ENCODE data around the gene PRAC2.

GRCh38 chr17:48730240-48730550 lies 7.2 kb downstream of the PRAC2 start:
- TF ChIP-seq POLR2AphosphoS5 (IDR thresholded peaks at IDR 0.05; ENCODE audit: low read depth, low read length), result no peak
- no peak for TF ChIP-seq TAF1 (IDR thresholded peaks at IDR 0.05; ENCODE audit: borderline replicate concordance, insufficient read depth, low read length)
- TF ChIP-seq FOXP2 (optimal IDR thresholded peaks at IDR 0.05; ENCODE audit: borderline replicate concordance, extremely low read depth, extremely low read length, insufficient read depth), result no peak
- no peak for TF ChIP-seq REST (IDR thresholded peaks at IDR 0.05; ENCODE audit: insufficient read depth in 1 of 2, low read depth in 2 of 2, low read length in 2 of 2)
